ENCODE measurements around the gene OGFOD2. TPM values are rescaled to one million over a fixed set of nuclear protein-coding genes. Genes with fewer than 3 reads are reported as not detected.
A peak's percentile ranks its signal among the peaks of the same experiment; 100 is the strongest.

The OGFOD2 gene
- total and polyA plus RNA-seq, 9 of the 15 experiments (the other 6 are each of a cell fraction or from before 2014, with no cell fraction given): 1.4 to 111 (median 18.5) TPM

GRCh38 chr12:122999196-122999946 lies 24.3 kb downstream of the OGFOD2 start:
- ATAC-seq: no peak
- ChIA-PET CTCF (ENCODE audit: low intra/inter-chr PET ratio) (no interaction called here), POLR2A (interaction anchor here (0.6 to 1.2 kb wide), 7 partner anchors 9 to 851 kb away, joined by 3 to 5 read pairs (median 3); partner anchors contain the start of genes MPHOSPH9, MTRFR and OGFOD2)
- Histone ChIP-seq H3K4me1 (replicated peaks in 1 of 2; ENCODE audit: control insufficient read depth in 2 of 2, insufficient read depth in 2 of 2, low read length in 2 of 2) (peaks cover 13 to 33% of the 10 kb centered on the region in 2 experiments), H3K27ac (ENCODE audit: extremely low read depth, low read depth, low read length) (no peak overlapping the region), H2AFZ (ENCODE audit: low read depth, low read length) (peak overlapping the region; percentile 60; the same call in 1 of the 2 replicates), H3K9ac (ENCODE audit: insufficient read depth in 1 of 2, low read depth in 2 of 2, low read length in 2 of 2) (peak overlapping the region in 1 of 2 experiments; percentile 86; a peak in 2 of 4 replicates), H3K9me1 (ENCODE audit: control insufficient read depth, insufficient read depth, low read length) (no peaks in the 10 kb centered on the region), H4K20me1 (replicated peaks; ENCODE audit: control insufficient read depth, insufficient read depth, low read length) (no peaks in the 10 kb centered on the region), H3K36me3 (ENCODE audit: control insufficient read depth, insufficient read depth, low read length) (no peaks in the 10 kb centered on the region), H3K27me3 (ENCODE audit: control insufficient read depth in 2 of 2, insufficient read depth in 2 of 2, low read length in 2 of 2) (no peaks in the 10 kb centered on the region), H3K4me3 (no peak overlapping the region), H3K9me3 (replicated peaks; ENCODE audit: control insufficient read depth, insufficient read depth, low read depth, low read length) (no peaks in the 10 kb centered on the region), H3K4me2 (ENCODE audit: insufficient read depth, low read length) (no peak overlapping the region), H3K79me2 (ENCODE audit: control insufficient read depth, insufficient read depth, low read length) (no peaks in the 10 kb centered on the region)
- DNase-seq (ENCODE audit: extremely low read depth in 1 of 4, low spot score in 3 of 4): no peak
- 70% methylated on average over 7 of the region's 8 CpGs for WGBS (ENCODE audit: insufficient coverage, low coverage, missing lambda C conversion rate)
- no peak for FAIRE-seq
- no TSS peak for BruUV-seq (replicated peaks)
- in situ Hi-C loops (cut with MboI): no loop called here
- intact Hi-C loops (cut with micrococcal nuclease): no loop called here
- TF ChIP-seq L3MBTL2 (IDR thresholded peaks at IDR 0.05) (no peak), USF1 (CRISPR knock-in tag; IDR thresholded peaks at IDR 0.05) (no peak), TAF15 (IDR thresholded peaks at IDR 0.05; ENCODE audit: low read depth, low read length) (no peak), HEY1 (CRISPR knock-in tag; IDR thresholded peaks at IDR 0.05; ENCODE audit: borderline replicate concordance) (no peak), MXI1 (IDR thresholded peaks at IDR 0.05; ENCODE audit: low read depth, low read length) (no peak), SMAD3 (CRISPR knock-in tag; conservative IDR thresholded peaks at IDR 0.05) (no peak), OTX1 (CRISPR knock-in tag; IDR thresholded peaks at IDR 0.05) (no peak), ZNF76 (CRISPR knock-in tag; IDR thresholded peaks at IDR 0.05; ENCODE audit: borderline replicate concordance) (no peak)
- TF ChIP-seq, protein P1, sequence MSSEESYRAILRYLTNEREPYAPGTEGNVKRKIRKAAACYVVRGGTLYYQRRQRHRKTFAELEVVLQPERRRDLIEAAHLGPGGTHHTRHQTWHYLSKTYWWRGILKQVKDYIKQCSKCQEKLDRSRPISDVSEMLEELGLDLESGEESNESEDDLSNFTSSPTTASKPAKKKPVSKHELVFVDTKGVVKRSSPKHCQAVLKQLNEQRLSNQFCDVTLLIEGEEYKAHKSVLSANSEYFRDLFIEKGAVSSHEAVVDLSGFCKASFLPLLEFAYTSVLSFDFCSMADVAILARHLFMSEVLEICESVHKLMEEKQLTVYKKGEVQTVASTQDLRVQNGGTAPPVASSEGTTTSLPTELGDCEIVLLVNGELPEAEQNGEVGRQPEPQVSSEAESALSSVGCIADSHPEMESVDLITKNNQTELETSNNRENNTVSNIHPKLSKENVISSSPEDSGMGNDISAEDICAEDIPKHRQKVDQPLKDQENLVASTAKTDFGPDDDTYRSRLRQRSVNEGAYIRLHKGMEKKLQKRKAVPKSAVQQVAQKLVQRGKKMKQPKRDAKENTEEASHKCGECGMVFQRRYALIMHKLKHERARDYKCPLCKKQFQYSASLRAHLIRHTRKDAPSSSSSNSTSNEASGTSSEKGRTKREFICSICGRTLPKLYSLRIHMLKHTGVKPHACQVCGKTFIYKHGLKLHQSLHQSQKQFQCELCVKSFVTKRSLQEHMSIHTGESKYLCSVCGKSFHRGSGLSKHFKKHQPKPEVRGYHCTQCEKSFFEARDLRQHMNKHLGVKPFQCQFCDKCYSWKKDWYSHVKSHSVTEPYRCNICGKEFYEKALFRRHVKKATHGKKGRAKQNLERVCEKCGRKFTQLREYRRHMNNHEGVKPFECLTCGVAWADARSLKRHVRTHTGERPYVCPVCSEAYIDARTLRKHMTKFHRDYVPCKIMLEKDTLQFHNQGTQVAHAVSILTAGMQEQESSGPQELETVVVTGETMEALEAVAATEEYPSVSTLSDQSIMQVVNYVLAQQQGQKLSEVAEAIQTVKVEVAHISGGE (CRISPR knock-in tag; IDR thresholded peaks at IDR 0.05): no peak
- TF ChIP-seq, protein P2, sequence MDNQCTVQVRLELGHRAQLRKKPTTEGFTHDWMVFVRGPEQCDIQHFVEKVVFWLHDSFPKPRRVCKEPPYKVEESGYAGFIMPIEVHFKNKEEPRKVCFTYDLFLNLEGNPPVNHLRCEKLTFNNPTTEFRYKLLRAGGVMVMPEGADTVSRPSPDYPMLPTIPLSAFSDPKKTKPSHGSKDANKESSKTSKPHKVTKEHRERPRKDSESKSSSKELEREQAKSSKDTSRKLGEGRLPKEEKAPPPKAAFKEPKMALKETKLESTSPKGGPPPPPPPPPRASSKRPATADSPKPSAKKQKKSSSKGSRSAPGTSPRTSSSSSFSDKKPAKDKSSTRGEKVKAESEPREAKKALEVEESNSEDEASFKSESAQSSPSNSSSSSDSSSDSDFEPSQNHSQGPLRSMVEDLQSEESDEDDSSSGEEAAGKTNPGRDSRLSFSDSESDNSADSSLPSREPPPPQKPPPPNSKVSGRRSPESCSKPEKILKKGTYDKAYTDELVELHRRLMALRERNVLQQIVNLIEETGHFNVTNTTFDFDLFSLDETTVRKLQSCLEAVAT (IDR thresholded peaks at IDR 0.05): no peak
- TF ChIP-seq, protein P3, sequence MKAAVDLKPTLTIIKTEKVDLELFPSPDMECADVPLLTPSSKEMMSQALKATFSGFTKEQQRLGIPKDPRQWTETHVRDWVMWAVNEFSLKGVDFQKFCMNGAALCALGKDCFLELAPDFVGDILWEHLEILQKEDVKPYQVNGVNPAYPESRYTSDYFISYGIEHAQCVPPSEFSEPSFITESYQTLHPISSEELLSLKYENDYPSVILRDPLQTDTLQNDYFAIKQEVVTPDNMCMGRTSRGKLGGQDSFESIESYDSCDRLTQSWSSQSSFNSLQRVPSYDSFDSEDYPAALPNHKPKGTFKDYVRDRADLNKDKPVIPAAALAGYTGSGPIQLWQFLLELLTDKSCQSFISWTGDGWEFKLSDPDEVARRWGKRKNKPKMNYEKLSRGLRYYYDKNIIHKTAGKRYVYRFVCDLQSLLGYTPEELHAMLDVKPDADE (conservative IDR thresholded peaks at IDR 0.05; ENCODE audit: control insufficient read depth, low read depth, low read length): no peak

All from K562 (cell line).